HG03045 (cell line): ENCODE measurements around the gene NEAT1.
A peak's percentile ranks its signal among the peaks of the same experiment; 100 is the strongest.

Experiments used
- ATAC-seq: cut with Tn5 transposase; IDR thresholded peaks from one replicate; pipeline ENCODE4 v1.9.1; 2021; ENCODE audit warnings: mild to moderate bottlenecking, moderate library complexity; ENCODE audit not compliant: unreplicated experiment

The NEAT1 gene

GRCh38 chr11:65422633-65423515 lies at the start of gene NEAT1:
Gene NEAT1 (plus strand): TSS chr11:65422798.
- peak; percentile 20 for ATAC-seq

GRCh38 chr11:65373839-65374580 lies 48.6 kb upstream of the NEAT1 start:
- no peak for ATAC-seq

DNA sequence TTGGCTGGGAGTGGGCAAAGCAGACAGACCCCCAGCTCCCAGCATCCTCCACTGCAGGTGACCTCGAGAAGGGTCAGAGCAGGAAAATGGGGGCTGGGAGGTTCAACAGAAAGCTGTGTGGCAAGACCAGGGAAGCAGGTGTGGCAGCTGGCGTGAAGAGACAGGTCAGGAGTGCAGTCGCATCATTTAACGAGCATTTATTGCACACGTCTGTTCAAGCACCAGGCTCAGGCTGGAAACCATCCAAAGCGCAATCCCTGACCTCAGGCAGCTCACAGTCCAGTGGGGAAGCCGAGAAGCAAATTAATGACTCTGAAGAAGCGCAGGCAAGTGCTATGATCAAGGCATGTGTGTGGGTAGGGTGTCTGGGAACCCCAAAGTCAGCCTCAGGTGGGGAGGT lies 47.6 kb upstream of the NEAT1 start:
- no peak for ATAC-seq

- no peak for ATAC-seq
Measured at GRCh38 chr11:65376138-65376713, 46.4 kb upstream of the NEAT1 start.

GRCh38 chr11:65377036-65377435 lies 45.6 kb upstream of the NEAT1 start:
- no peak for ATAC-seq

DNA sequence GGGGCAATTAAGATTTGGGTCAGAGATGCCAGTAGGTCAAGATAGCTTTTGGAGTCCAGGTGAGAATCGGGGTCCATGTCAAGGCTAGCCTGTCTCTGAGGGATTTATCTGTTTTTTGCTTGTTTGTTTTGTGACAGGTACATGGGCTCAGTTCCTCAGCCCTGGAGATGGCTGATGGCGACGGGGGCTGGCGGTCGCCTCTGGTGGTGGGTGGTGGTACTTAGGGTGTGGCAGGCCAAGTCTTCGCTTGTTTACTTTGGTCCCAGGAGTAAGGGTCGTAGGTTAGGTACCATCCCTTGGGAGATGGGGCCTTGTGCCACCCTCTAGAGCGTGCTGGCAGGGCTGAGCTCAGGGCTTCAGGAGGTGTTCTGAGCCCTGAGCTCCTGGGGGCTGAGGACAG lies 44.8 kb upstream of the NEAT1 start:
- no peak for ATAC-seq

GRCh38 chr11:65378208-65378927 lies 44.2 kb upstream of the NEAT1 start:
- ATAC-seq, result no peak

- ATAC-seq, result no peak
Measured at GRCh38 chr11:65378928-65379638, 43.5 kb upstream of the NEAT1 start.

GRCh38 chr11:65379698-65380459 lies 42.7 kb upstream of the NEAT1 start:
- ATAC-seq, result no peak

- no peak for ATAC-seq
Measured at GRCh38 chr11:65380460-65381119, 42.0 kb upstream of the NEAT1 start.

DNA sequence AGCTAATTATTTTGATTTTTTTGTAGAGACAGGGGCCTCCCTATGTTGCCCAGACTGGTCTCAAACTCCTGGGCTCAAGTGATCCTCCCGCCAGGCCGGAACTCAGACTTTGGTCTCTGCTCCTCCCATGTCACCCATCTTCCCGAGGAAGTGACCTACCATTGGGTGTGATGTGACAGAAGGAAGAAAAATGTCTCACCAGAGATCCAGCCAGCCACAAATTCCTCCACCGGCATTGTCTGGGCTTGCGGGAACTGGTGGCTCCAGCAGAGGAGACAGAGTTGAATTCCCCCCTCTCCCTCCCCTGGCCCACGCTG lies 40.9 kb upstream of the NEAT1 start:
- peak; percentile 5 for ATAC-seq

- peak; percentile 60 for ATAC-seq
Measured at GRCh38 chr11:65382033-65382803, 40.4 kb upstream of the NEAT1 start, which contains the start of gene SLC25A45. Gene SLC25A45 (minus strand): TSS chr11:65382646. CDS start chr11:65381951, 695 bp downstream.

DNA sequence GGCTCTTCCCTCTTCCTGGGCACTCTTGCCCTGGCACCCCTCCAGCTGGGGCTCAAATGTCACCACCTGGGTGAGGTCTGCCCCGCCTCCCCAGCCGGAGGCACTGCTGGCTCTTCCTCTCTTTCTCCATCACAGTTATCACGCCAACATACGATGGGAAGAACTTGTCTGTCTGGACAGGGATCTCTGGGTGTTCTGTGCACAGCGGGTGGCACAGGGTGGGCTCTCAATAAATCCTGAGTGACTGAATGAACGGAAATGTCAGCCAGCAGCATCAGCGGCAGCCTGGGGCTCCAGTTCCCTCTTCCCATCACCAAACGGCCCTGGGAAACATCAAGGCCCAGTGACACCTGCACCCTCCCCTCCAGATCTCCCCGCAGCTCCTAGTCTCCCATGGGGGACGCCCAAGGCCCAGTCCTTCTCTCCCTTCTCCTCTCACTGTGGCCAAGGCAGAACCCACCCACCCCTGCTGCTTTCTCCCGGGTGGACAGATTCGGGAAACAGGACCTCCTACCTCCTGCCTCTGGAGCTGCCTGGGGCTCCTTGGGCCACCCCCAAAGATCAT lies 39.7 kb upstream of the NEAT1 start:
- ATAC-seq, result no peak

GRCh38 chr11:65383778-65384177 lies 38.8 kb upstream of the NEAT1 start:
- no peak for ATAC-seq

DNA sequence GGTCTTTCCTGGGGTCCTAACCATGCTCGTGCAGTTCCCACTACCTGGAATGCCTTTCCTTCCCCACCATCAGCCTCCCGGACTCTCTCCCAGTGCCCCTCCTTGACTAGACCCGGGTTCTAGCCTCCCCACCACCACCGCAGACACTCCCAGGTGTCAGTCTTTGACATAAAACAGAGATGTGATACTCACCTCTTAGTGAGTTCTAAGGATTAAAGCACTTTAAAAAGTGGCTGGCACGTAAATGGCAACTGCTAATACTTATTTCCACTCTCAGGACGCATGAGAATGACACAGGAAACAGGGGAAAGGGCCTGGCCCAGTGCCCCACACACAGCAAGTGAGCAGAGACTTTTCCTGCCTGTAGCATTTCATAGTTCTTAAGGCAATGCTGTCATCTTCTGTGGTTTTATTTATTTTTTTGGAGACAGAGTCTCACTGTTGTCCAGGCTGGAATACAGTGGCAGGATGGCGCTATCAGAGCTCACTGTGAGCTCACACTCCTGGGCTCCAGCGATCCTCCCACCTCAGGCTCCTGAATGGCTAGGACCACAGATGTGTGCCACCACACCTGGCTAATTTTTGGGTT lies 38.2 kb upstream of the NEAT1 start:
- no peak for ATAC-seq

DNA sequence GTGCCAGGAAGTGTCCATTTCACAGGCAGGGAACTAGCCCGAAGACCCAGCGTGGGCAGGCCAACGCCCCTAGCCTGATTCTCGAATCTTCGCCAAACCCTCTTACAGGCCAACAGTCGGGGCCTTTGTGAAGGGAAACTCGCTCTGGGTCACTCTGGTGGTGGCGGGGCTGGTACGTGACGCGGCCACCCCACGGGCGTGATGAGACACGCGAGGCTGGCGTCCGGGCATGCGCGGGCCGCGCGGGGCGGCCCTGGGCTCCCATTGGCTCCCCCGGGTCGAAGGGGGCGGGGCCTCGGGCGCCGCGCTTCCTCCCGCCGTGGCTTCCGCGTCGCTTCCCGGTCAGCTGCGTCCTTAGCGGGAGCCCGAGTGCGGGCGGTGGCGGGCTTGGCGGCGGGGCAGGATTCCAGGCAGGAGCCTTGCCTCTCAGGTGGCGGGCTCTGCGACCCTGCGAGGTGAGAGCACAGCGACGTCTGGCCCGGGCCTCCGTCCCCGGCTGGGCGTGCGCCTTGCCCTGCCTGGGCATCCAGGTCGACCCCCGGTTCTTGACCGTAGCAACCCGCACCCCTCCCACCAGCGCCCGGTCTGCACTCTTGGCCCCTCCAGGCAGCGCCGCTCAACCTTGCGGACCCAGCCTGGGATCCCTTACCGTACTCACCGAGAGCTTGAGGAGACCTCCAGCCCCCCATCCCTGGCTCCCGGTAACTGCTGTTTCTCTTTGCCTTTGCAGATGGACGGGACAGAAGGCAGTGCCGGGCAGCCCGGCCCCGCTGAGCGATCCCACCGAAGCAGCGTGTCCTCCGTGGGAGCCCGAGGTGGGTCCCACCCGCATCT lies 36.1 kb upstream of the NEAT1 start, which contains the start of gene FRMD8:
TSS of gene FRMD8 (plus strand) at position 331 of the 834 bp plus-strand sequence. CDS start at position 731, 400 bp downstream.
- peak; percentile 39 for ATAC-seq

DNA sequence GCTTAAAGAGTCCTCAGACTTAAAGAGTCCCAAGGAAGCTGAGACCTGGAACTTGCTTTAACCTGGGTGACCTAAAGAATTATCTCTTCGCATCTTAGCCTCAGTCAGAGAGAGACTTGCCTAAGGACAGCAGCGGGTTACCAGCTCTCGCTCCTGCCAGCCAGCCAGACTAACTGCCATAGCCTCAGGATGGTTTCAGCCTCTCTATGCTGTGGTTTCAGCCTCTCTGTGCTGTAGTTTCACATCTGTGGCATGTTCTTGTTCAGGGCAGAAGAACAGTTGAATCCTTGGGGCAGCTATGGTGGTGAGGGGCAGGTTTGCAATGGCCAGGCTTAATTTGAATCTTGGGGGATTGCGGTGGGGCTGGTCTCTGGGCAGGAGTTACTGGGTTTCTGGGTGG lies 33.9 kb upstream of the NEAT1 start:
- no peak for ATAC-seq
